GM19455 (cell line): Measurements from ENCODE around the gene EEIG1.

ENCODE experiments used
- ATAC-seq: cut with Tn5 transposase; IDR thresholded peaks from one replicate; pipeline ENCODE4 v1.9.1; 2021; ENCODE audit not compliant: unreplicated experiment

The EEIG1 gene

DNA sequence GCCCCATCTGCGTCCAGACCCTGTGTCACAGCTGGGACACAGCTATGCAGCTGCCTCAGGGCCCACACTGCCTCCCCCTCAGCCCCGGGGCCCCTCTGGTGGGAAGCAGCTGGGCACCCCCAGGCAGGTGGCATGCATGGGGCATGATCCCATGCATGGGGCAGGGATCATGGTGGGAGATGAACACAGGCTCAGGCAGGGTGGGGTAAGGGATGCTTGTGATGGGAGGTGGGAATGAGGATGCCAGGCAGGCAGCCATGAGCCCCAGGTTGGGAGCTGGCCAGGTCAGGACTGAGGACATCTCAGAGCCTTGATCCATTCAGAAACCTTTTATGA, 19.7 kb downstream of the EEIG1 start:
- ATAC-seq, result no peak

DNA sequence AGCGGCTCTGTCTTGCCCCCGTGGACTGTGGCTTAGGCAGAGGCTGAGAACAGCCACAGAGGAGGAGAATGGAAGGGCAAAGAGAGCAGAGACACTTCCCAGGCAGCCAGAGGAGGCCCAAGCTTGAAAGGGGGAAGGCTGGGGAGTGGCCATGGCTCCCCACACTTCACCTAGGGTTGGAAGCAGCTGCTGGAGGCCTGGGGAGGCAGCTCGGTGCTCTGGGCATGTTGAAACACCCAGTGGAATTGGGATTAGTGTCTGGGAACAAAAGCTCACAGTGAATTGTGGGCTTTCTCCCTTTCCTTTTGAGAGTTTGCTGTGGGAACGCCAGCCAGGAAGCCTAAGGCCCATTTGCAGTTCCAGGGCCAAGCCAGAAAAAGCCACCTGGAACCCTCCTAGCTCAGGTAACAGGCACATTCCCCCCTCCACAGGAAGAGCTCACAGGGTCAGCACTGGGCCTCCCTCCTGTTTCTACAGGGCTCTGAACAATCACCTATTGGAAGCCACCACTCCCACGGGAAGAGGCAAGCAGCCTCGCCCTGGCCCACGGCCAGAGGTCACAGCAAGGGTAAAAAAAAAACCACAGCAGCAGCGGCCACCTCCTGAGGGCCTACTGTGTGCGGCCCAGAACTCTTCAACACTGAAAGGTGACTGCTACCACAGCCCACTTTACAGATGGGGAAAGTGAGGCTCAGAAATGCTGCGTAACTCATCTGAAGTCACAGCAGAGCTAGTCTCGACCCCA, 20.2 kb downstream of the EEIG1 start:
- no peak for ATAC-seq

GRCh38 chr9:127959841-127960409, 20.9 kb downstream of the EEIG1 start:
- no peak for ATAC-seq

GRCh38 chr9:127959398-127959797, 21.4 kb downstream of the EEIG1 start:
- no peak for ATAC-seq

DNA sequence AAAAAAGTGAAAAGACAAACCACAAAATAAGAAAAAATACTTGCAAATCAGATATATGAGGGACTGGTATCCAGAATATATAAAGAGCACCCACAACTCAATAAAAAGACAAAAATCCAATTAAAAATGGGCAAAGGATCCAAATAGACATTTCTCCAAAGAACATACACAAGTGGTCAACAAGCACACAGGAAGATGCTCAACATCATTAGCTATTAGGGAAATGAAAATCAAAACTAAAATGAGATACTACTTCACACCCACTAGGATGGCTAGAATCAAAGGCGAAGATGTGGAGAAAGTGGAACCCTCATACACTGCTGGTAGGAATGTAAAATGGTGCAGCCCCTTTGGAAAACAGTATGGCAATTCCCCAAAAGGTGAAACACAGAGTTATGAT, 22.1 kb downstream of the EEIG1 start:
- ATAC-seq, result no peak

DNA sequence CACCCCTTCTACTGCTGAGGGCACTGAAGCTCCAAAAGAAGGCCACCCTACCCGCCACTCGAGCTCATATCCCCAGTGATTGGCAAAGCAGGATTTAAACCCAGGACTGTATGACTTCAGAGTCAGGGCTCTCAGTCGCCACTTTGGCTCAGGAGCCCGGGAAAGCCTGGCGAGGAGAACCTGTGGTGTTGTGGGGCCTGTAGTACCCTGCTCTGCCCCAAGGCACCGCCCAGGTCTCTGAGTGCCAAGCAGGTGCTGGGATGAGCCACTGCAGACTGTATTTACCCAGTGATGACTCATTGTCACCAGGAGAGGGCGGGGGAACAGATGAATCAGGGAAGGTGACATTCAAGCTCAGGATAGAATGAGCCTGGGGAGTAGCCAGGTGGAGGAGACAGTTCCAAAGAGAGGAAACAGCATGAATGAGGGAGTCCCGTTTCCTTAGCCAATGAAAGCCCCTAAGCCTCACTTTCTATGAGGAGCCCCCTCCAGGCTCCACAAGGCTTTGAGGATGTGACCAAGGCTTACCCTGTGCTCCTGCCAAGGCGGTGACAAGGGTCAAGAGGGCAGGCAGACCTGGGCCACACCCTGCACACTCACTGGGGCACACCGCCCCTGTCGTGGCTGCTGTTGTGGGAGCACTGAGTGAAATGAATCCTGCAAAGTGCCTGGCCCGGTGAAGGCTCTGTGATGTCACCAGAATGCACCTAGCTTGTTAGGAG, 25.3 kb downstream of the EEIG1 start:
- no peak for ATAC-seq

GRCh38 chr9:127954831-127955293, 25.9 kb downstream of the EEIG1 start:
- no peak for ATAC-seq

GRCh38 chr9:127953768-127954505, 26.9 kb downstream of the EEIG1 start:
- no peak for ATAC-seq

- no peak for ATAC-seq
These were observed 27.6 kb downstream of the EEIG1 start for GRCh38 chr9:127953154-127953553.

DNA sequence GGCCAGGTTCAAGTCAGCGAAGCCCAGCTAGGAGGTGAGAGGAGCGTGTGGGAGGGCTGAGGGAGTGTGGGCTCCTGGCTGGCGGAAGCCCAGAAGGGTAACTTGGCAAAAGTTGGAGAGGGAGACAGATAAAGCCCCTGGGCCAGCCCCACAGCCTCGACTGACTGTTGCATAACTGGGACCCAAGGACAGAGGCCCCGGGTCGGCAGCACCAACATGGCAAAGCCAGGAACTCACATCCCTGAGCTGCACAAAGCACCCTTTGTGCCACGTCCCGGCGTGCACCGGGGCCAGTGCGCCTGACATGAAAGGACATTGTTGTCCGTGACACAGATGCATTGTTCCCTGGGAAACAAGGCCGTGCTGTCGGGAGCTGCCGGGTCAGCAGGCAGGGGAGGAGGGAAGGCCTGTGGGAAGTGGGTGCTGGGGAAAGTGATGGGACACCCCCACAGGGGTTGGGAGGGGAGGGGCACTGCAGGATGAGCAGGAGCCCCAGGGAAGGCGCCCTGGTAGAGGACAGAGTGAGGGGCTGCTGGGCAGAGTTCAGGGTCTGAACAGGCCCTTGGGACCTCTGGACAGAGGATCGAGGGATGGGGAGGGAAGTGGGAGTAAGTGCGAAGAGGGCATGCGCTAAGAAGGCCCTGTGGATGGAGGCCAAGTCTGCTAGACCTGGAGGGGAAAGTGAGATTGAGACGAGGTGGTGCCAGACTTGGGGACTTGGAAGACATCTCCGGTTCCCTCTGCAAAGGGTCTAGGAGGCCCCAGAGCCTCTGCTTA, 30.1 kb downstream of the EEIG1 start:
- no peak for ATAC-seq

DNA sequence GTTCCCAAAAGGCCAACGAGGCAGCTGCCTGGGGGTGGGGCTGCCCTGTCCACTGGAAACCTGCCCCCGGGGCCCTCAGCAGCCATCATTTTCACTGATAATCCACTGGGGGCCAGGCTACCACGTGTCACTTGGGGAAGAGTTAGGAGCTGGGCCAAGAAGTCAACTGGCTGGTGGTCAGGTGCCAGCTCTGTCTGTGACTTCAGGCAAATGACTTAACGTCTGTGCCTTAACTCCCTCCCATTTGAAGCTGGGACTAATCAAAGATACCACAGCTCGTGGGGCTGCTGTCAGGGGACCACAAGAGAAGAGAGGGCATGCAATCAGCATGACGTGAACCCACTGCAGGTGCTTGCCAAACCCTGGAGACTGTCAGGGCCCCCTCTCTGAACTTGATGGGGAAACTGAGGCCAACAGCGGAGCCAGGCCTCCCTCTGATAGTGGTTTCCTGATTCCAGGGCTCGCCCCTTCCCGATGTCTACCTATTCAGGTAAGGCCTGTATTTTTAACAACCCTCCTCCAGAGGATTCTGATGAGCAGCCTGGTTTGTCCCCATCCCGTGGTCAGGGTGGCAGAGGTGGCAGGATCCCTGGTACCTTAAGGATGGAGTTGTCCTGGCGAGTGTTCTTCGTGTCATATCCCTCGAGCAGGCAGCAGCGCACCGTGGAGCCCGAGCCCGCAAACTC, 30.8 kb downstream of the EEIG1 start:
- no peak for ATAC-seq

DNA sequence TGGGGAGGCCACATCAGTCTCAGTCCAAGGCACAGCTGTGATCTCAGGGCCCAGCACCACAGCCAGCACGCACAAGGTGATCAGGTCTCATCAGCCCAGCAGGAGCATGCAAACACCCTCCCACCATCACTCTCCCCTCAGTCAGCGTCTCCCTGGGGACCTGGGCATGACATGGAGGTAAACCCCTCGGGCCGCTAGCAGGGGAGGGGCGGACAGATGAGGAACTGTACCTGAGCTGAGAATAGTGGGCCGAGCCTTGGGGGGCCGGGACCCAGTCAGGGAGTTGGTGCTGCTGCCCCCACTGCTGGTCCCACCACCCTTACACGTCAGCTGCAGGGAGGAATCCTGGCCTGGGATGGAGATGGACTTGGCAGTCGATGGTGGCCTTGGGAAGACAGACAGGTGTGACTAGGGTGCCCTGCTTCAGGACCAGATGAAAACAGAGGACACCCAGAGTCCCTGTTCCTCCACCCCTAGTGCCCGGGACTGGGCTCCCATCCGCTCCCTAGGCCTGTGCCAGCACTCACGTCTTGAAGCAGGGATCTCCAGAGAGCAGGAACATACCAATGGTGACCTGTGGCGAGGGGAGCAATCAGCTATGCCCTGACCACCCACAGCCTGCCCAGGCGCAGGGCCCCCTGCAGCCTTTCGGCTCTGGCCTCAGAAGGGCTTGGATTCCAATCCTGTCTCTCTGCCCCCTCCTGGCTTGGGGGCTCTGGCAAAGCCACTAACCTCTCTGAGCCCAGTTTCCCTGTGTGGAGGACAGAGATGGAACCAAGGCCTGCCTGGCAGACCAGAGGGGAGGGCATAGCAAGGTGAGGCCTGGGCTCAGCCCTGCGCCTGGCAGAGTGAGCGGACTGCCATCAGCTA, 32.7 kb downstream of the EEIG1 start:
- ATAC-seq, result no peak

DNA sequence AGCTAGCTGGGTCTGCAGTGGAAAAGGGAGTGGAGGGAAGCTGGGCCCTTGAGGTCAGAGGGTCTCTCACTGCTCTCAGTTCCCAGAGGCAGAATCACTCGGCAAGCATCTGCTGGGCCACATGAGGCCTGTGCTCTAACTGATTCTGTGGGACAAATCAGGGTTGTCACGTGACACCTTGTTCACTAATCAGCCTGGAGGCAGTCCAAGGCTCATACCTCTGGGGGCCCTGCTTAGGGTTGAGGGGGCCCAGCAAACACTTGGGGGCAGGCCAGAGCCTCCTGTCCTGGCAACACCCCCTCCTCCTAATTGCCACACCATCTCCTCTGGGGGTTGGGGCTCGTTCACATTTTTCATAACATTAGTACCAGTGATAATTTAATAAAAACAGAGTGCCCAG, 34.1 kb downstream of the EEIG1 start:
- no peak for ATAC-seq

GRCh38 chr9:127945942-127946341, 34.8 kb downstream of the EEIG1 start:
- no peak for ATAC-seq

GRCh38 chr9:127945338-127945737, 35.5 kb downstream of the EEIG1 start:
- no peak for ATAC-seq

- no peak for ATAC-seq
These were observed 36.1 kb downstream of the EEIG1 start for GRCh38 chr9:127944586-127945218.

DNA sequence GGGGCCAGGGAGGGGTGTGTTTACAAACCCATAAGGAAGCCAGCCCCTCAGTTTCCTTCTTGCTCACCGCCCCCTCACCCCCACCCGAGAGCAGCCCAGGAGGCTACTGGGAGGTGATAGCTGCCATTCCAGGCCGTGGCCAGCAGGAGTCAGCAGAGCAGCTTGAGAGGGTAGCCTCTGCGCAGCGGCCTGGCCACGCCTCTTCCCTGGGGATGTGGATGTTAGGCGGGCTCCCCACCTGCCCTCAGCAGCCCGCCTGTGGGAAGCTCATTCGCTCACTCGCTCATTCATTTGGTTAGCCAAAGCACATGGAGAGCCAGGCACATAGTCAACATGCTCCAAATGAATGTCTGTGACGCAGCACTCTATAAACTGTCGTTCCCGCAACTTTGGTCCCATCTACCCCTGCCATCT, 37.1 kb downstream of the EEIG1 start:
- no peak for ATAC-seq

DNA sequence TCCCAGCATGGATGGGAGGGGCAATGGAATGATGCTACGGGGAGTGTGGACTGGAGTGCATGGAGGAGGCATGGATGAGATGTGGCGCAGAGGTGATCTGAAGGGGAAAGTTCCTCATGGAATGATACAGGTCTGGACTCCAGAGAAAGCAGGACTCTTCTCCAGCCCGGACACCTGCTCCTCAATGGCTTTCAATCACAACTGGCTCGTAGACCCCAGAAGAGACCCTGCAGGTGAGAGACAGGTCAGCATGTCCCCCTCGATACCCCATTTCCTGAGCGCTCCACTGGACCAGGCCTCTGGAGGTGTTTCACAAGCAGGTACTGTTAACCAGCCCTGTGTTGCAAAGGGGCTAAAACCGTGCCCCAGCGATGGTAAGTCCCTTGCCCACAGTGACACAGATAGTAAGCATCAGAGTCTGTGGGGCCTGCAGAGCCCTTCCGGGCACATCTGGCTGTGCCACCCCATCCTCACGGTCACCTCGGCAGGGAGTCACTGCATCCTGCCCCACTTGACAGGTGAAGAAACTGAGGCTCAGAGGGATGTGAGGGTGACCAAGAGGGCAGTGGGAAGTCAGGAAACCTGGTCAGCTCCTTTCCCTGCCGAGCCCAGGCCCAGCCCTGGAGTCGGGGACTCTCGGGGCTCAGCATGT, 37.7 kb downstream of the EEIG1 start:
- ATAC-seq, result no peak
